ENCODE data around the gene AZGP1.
"Not testable (repeated sequence)": the region's sequence is repeated elsewhere in the genome, so short reads cannot be mapped to it uniquely, and the experiment has no call there.

Gene AZGP1

GRCh38 chr7:99953649-99954048 is 22.2 kb downstream of the AZGP1 start:
- in situ Hi-C loops (cut with MboI; ENCODE audit: low sequenced_read_pairs): no loop called here

- in situ Hi-C loops (cut with MboI; ENCODE audit: low sequenced_read_pairs): not testable (repeated sequence)
Measured at GRCh38 chr7:99952649-99953048, 23.2 kb downstream of the AZGP1 start.

- in situ Hi-C loops (cut with MboI; ENCODE audit: low sequenced_read_pairs): not testable (repeated sequence)
Measured at GRCh38 chr7:99950819-99951218, 25.0 kb downstream of the AZGP1 start.

- in situ Hi-C loops (cut with MboI; ENCODE audit: low sequenced_read_pairs): no loop called here
Measured at GRCh38 chr7:99949645-99950228, 26.1 kb downstream of the AZGP1 start.

GRCh38 chr7:99947608-99948007 is 28.2 kb downstream of the AZGP1 start:
- in situ Hi-C loops (cut with MboI; ENCODE audit: low sequenced_read_pairs): no loop called here

GRCh38 chr7:99944497-99945070 is 31.2 kb downstream of the AZGP1 start:
- in situ Hi-C loops (cut with MboI; ENCODE audit: low sequenced_read_pairs): no loop called here

- in situ Hi-C loops (cut with MboI; ENCODE audit: low sequenced_read_pairs): no loop called here
Measured at GRCh38 chr7:99943641-99944496, 32.0 kb downstream of the AZGP1 start.

- in situ Hi-C loops (cut with MboI; ENCODE audit: low sequenced_read_pairs): no loop called here
Measured at GRCh38 chr7:99938296-99938695, 37.5 kb downstream of the AZGP1 start.

GRCh38 chr7:99935009-99935408 is 40.8 kb downstream of the AZGP1 start:
- in situ Hi-C loops (cut with MboI; ENCODE audit: low sequenced_read_pairs): not testable (repeated sequence)

GRCh38 chr7:99930376-99930775 is 45.5 kb downstream of the AZGP1 start:
- in situ Hi-C loops (cut with MboI; ENCODE audit: low sequenced_read_pairs): no loop called here

- in situ Hi-C loops (cut with MboI; ENCODE audit: low sequenced_read_pairs): no loop called here
Measured at GRCh38 chr7:99929730-99930053, 46.1 kb downstream of the AZGP1 start.

- in situ Hi-C loops (cut with MboI; ENCODE audit: low sequenced_read_pairs): no loop called here
Measured at GRCh38 chr7:99928994-99929729, 46.7 kb downstream of the AZGP1 start, which contains the start of gene GJC3. GJC3 (minus strand) TSS chr7:99929620; CDS start chr7:99929620, 0 bp downstream.

- in situ Hi-C loops (cut with MboI; ENCODE audit: low sequenced_read_pairs): no loop called here
Measured at GRCh38 chr7:99928188-99928587, 47.6 kb downstream of the AZGP1 start.

GRCh38 chr7:99927536-99927935 is 48.3 kb downstream of the AZGP1 start:
- in situ Hi-C loops (cut with MboI; ENCODE audit: low sequenced_read_pairs): no loop called here

GRCh38 chr7:99926321-99926720 is 49.5 kb downstream of the AZGP1 start:
- in situ Hi-C loops (cut with MboI; ENCODE audit: low sequenced_read_pairs): no loop called here

- in situ Hi-C loops (cut with MboI; ENCODE audit: low sequenced_read_pairs): no loop called here
Measured at GRCh38 chr7:99923200-99923599, 52.6 kb downstream of the AZGP1 start.

GRCh38 chr7:99920149-99920548 is 55.7 kb downstream of the AZGP1 start:
- in situ Hi-C loops (cut with MboI; ENCODE audit: low sequenced_read_pairs): no loop called here

GRCh38 chr7:99919814-99920112 is 56.1 kb downstream of the AZGP1 start:
- in situ Hi-C loops (cut with MboI; ENCODE audit: low sequenced_read_pairs): no loop called here

GRCh38 chr7:99918959-99919813 is 56.6 kb downstream of the AZGP1 start, which contains the start of gene TRIM4:
TRIM4 (minus strand) TSS chr7:99919530; CDS start chr7:99919401, 129 bp downstream.
- in situ Hi-C loops (cut with MboI; ENCODE audit: low sequenced_read_pairs): no loop called here
